GM23338 (cell line): ENCODE measurements around the gene PLA2G5.

ENCODE experiments used
- CREB1 ChIP-seq: fragments of 250-450 bp; sonication (Bioruptor Pico); IDR thresholded peaks from 2 replicates; pipeline ENCODE4 v1.5.0; 2020; ENCODE audit warnings: low read depth, mild to moderate bottlenecking, moderate library complexity
- EZH2 ChIP-seq: fragments of 200-600 bp; sonication (generic); IDR thresholded peaks from one replicate; pipeline ENCODE4 v1.8.0; 2017; ENCODE audit warnings: antibody characterized with exemption, mild to moderate bottlenecking, low read depth; ENCODE audit not compliant: unreplicated experiment
- TF ChIP-seq, protein P1 (sequence below), 2 experiments: fragments of 200-600 bp in 1 of 2; sonication (generic) in 1 of 2; conservative IDR thresholded peaks; 2 replicates each; pipeline versions ENCODE4 v1.5.1 to v1.6.1; 2016 to 2017; ENCODE audit warnings: antibody characterized with exemption in 2 of 2, low read depth in 2 of 2, mild to moderate bottlenecking in 2 of 2, moderate library complexity in 1 of 2
- TF ChIP-seq, protein P2 (sequence below): IDR thresholded peaks from one replicate; pipeline ENCODE4 v1.6.1; 2018; ENCODE audit warnings: antibody characterized with exemption; ENCODE audit not compliant: unreplicated experiment

DNA sequence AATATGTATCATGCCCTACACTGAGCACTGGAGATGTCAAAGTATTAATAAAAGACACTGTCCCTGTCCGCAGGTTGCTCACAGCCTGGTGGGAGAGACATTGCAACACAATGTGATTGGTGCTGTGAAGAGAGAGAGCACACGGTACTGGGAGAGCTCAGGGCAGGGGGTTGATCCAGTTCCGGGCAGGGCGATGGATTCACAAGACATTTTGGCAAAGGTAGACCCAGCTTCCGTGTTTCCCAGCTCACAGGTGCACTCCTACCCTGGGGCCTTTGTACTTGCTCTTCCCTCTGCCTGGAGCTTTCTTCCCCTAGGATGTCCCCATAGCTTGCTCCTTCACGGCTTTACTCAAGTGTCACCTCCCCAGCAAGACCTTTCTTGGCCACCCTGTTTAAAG is 1.4 kb downstream of the PLA2G5 start:
- TF ChIP-seq, protein P1, sequence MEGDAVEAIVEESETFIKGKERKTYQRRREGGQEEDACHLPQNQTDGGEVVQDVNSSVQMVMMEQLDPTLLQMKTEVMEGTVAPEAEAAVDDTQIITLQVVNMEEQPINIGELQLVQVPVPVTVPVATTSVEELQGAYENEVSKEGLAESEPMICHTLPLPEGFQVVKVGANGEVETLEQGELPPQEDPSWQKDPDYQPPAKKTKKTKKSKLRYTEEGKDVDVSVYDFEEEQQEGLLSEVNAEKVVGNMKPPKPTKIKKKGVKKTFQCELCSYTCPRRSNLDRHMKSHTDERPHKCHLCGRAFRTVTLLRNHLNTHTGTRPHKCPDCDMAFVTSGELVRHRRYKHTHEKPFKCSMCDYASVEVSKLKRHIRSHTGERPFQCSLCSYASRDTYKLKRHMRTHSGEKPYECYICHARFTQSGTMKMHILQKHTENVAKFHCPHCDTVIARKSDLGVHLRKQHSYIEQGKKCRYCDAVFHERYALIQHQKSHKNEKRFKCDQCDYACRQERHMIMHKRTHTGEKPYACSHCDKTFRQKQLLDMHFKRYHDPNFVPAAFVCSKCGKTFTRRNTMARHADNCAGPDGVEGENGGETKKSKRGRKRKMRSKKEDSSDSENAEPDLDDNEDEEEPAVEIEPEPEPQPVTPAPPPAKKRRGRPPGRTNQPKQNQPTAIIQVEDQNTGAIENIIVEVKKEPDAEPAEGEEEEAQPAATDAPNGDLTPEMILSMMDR (conservative IDR thresholded peaks at IDR 0.05; ENCODE audit: low read depth in 2 of 2), result no peak
- no peak for TF ChIP-seq EZH2
- TF ChIP-seq, protein P2, sequence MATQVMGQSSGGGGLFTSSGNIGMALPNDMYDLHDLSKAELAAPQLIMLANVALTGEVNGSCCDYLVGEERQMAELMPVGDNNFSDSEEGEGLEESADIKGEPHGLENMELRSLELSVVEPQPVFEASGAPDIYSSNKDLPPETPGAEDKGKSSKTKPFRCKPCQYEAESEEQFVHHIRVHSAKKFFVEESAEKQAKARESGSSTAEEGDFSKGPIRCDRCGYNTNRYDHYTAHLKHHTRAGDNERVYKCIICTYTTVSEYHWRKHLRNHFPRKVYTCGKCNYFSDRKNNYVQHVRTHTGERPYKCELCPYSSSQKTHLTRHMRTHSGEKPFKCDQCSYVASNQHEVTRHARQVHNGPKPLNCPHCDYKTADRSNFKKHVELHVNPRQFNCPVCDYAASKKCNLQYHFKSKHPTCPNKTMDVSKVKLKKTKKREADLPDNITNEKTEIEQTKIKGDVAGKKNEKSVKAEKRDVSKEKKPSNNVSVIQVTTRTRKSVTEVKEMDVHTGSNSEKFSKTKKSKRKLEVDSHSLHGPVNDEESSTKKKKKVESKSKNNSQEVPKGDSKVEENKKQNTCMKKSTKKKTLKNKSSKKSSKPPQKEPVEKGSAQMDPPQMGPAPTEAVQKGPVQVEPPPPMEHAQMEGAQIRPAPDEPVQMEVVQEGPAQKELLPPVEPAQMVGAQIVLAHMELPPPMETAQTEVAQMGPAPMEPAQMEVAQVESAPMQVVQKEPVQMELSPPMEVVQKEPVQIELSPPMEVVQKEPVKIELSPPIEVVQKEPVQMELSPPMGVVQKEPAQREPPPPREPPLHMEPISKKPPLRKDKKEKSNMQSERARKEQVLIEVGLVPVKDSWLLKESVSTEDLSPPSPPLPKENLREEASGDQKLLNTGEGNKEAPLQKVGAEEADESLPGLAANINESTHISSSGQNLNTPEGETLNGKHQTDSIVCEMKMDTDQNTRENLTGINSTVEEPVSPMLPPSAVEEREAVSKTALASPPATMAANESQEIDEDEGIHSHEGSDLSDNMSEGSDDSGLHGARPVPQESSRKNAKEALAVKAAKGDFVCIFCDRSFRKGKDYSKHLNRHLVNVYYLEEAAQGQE, result no peak
- TF ChIP-seq CREB1, result no peak
